Neural cell (in vitro differentiated cells): ENCODE measurements around the gene IER5L. TPM values are rescaled to one million over a fixed set of nuclear protein-coding genes. Genes with fewer than 3 reads are reported as not detected.

Source experiments
- H2AFZ ChIP-seq: fragments of 200-600, 300-800 bp; sonication (generic), shearing (Covaris generic); 2 replicates; pipeline ENCODE4 v1.6.0; 2014; ENCODE audit warnings: low read depth, mild to moderate bottlenecking, antibody characterized with exemption, low read length, moderate library complexity
- H3F3A ChIP-seq: fragments of 200-600 bp; shearing (Covaris generic); 2 replicates; pipeline ENCODE4 v1.6.1; 2016; ENCODE audit warnings: mild to moderate bottlenecking, moderate library complexity, mixed read lengths, antibody characterized with exemption, low read length; ENCODE audit not compliant: insufficient read depth, poor library complexity, severe bottlenecking
- H3K27ac ChIP-seq: fragments of 200-600, 300-800 bp; sonication (generic), shearing (Covaris generic); 2 replicates; pipeline ENCODE4 v1.5.1; 2014; ENCODE audit warnings: mild to moderate bottlenecking, low read length, moderate library complexity
- H3K27me3 ChIP-seq: fragments of 300-800, 200-600 bp; sonication (generic), shearing (Covaris generic); 2 replicates; pipeline ENCODE4 v1.6.0; 2014; ENCODE audit warnings: mild to moderate bottlenecking, low read depth, low read length, moderate library complexity; ENCODE audit not compliant: insufficient read depth
- H3K36me3 ChIP-seq: fragments of 300-800, 200-600 bp; sonication (generic), shearing (Covaris generic); 2 replicates; pipeline ENCODE4 v1.5.1; 2014; ENCODE audit warnings: mild to moderate bottlenecking, antibody characterized with exemption, low read length, moderate library complexity; ENCODE audit not compliant: insufficient read depth
- H3K4me2 ChIP-seq: fragments of 300-800, 200-600 bp; sonication (generic), shearing (Covaris generic); 2 replicates; pipeline ENCODE4 v1.6.0; 2014; ENCODE audit warnings: mild to moderate bottlenecking, low read length
- H3K4me3 ChIP-seq: fragments of 300-800, 200-600 bp; sonication (generic), shearing (Covaris generic); 2 replicates; pipeline ENCODE4 v1.5.1; 2014; ENCODE audit warnings: mild to moderate bottlenecking, low read length, moderate library complexity
- H3K79me2 ChIP-seq: fragments of 200-600 bp; shearing (Covaris generic); replicated peaks from 2 replicates; pipeline ENCODE4 v1.6.0; 2014; ENCODE audit warnings: mild to moderate bottlenecking, low read length, moderate library complexity; ENCODE audit not compliant: insufficient read depth
- H3K9ac ChIP-seq: fragments of 300-800, 200-600 bp; sonication (generic), shearing (Covaris generic); 2 replicates; pipeline ENCODE4 v1.6.1; 2016; ENCODE audit warnings: mild to moderate bottlenecking, low read length, mixed read lengths
- H3K9me2 ChIP-seq: fragments of 200-600 bp; shearing (Covaris generic); 2 replicates; pipeline ENCODE4 v1.6.1; 2016; ENCODE audit warnings: mild to moderate bottlenecking, low read length, mixed read lengths; ENCODE audit not compliant: insufficient read depth
- H3K9me3 ChIP-seq: fragments of 200-600, 300-800 bp; sonication (generic), shearing (Covaris generic); 2 replicates; pipeline ENCODE4 v1.6.1; 2016; ENCODE audit warnings: mild to moderate bottlenecking, mixed run types, low read length, moderate library complexity, mixed read lengths
- H4K20me1 ChIP-seq: fragments of 200-600 bp; shearing (Covaris generic); 2 replicates; pipeline ENCODE4 v1.6.1; 2016; ENCODE audit warnings: mild to moderate bottlenecking, mixed run types; ENCODE audit not compliant: insufficient read depth
- EP300 ChIP-seq: fragments of 450-650 bp; conservative IDR thresholded peaks from 2 replicates; pipeline ENCODE4 v1.6.1; 2014; ENCODE audit warnings: antibody characterized with exemption, mild to moderate bottlenecking, moderate library complexity; ENCODE audit not compliant: poor library complexity, severe bottlenecking
- EZH2 ChIP-seq: fragments of 200-600, 300-800 bp; shearing (Covaris generic), sonication (generic); IDR thresholded peaks from 2 replicates; pipeline ENCODE4 v1.6.1; 2014; ENCODE audit warnings: antibody characterized with exemption, low read length, borderline replicate concordance, mild to moderate bottlenecking; ENCODE audit not compliant: insufficient read depth, poor library complexity, severe bottlenecking
- MXI1 ChIP-seq: fragments of 450-650 bp; conservative IDR thresholded peaks from 2 replicates; pipeline ENCODE4 v1.6.1; 2014; ENCODE audit warnings: antibody characterized with exemption, mild to moderate bottlenecking; ENCODE audit not compliant: poor library complexity, severe bottlenecking
- POLR2AphosphoS5 ChIP-seq: IDR thresholded peaks from 2 replicates; pipeline ENCODE4 v1.6.1; 2012
- RAD21 ChIP-seq: fragments of 450-650 bp; conservative IDR thresholded peaks from 2 replicates; pipeline ENCODE4 v1.6.1; 2014; ENCODE audit warnings: antibody characterized with exemption, mild to moderate bottlenecking, moderate library complexity
- SMC3 ChIP-seq: fragments of 450-650 bp; conservative IDR thresholded peaks from 2 replicates; pipeline ENCODE4 v1.6.1; 2014; ENCODE audit warnings: antibody characterized with exemption, mild to moderate bottlenecking, moderate library complexity; ENCODE audit not compliant: poor library complexity
- TAF1 ChIP-seq: IDR thresholded peaks from 2 replicates; pipeline ENCODE4 v1.6.1; 2012; ENCODE audit warnings: low read depth
- polyA plus RNA-seq: library from polyadenylated mRNA; depleted of rRNA; stranded (reverse); fragments of >200 nt; gene quantifications from 2 replicates; pipeline ENCODE4 v1.2.3, GENCODE V29; 2014
- TF ChIP-seq, protein P1 (sequence below): fragments of 450-650 bp; IDR thresholded peaks from 2 replicates; pipeline ENCODE4 v1.5.1; 2014; ENCODE audit warnings: antibody characterized with exemption, mild to moderate bottlenecking, moderate library complexity; ENCODE audit not compliant: poor library complexity, severe bottlenecking
- TF ChIP-seq, protein P2 (sequence below): IDR thresholded peaks from 2 replicates; pipeline ENCODE4 v1.6.1; 2012; ENCODE audit warnings: borderline replicate concordance

IER5L gene
- polyA plus RNA-seq, 1 donor from 2014 or later: 20.8 TPM

DNA sequence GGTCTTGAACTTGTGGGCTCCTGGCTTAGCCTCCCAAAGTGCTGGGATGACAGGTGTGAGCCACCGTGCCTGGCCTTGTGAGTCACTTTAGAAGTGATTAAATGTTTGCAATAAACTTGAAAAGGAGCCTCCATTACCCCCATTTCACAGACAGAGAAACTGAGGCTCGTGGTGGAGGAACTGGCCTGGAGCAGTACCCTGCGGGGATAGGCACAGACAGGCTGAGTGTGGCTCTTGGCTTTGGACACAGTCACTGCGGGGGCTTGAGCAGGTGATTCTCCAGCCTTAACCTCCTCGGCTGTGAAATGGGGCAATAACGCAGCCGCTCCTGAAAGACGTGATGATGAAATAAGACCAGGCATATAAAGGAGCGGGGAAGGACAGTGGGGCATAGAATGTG, 40.9 kb upstream of the IER5L start:
- H3F3A ChIP-seq: no peaks in the 10 kb centered on the region
- TF ChIP-seq, protein P1, sequence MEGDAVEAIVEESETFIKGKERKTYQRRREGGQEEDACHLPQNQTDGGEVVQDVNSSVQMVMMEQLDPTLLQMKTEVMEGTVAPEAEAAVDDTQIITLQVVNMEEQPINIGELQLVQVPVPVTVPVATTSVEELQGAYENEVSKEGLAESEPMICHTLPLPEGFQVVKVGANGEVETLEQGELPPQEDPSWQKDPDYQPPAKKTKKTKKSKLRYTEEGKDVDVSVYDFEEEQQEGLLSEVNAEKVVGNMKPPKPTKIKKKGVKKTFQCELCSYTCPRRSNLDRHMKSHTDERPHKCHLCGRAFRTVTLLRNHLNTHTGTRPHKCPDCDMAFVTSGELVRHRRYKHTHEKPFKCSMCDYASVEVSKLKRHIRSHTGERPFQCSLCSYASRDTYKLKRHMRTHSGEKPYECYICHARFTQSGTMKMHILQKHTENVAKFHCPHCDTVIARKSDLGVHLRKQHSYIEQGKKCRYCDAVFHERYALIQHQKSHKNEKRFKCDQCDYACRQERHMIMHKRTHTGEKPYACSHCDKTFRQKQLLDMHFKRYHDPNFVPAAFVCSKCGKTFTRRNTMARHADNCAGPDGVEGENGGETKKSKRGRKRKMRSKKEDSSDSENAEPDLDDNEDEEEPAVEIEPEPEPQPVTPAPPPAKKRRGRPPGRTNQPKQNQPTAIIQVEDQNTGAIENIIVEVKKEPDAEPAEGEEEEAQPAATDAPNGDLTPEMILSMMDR: no peak
- no peaks in the 10 kb centered on the region for H3K36me3 ChIP-seq
- no peak overlapping the region for H3K9ac ChIP-seq
- no peaks in the 10 kb centered on the region for H4K20me1 ChIP-seq
- H3K9me3 ChIP-seq: no peaks in the 10 kb centered on the region
- H3K27ac ChIP-seq: no peak overlapping the region
- H3K4me2 ChIP-seq: no peak overlapping the region
- H3K9me2 ChIP-seq: no peaks in the 10 kb centered on the region
- H3K4me3 ChIP-seq: no peak overlapping the region
- no peak overlapping the region for H2AFZ ChIP-seq
- no peaks in the 10 kb centered on the region for H3K79me2 ChIP-seq
- no peaks in the 10 kb centered on the region for H3K27me3 ChIP-seq

DNA sequence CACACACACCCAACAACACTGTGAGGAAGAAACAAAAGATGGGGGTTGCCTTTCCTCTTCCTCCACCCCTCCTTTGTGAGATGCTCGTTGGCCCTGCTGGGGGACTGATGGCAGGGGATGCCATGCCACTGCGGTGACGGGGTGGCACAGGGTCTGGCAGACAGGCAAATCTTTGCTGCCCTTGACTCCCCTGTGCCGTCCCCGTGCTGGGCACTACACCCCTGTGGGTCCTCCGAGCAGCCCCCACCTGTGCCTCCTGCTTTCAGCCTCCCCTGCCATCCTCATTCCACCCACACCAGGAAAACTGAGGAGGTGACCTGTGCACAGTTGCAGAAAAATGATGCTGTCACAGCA, 40.2 kb upstream of the IER5L start:
- Histone ChIP-seq H3K9me2 (no peaks in the 10 kb centered on the region), H3K9me3 (no peaks in the 10 kb centered on the region), H3K4me3 (no peak overlapping the region), H2AFZ (no peak overlapping the region), H4K20me1 (no peaks in the 10 kb centered on the region), H3K36me3 (no peaks in the 10 kb centered on the region), H3K4me2 (no peak overlapping the region), H3F3A (no peaks in the 10 kb centered on the region), H3K79me2 (no peaks in the 10 kb centered on the region), H3K27ac (no peak overlapping the region), H3K27me3 (no peaks in the 10 kb centered on the region), H3K9ac (peak overlapping the region; percentile 1)
- TF ChIP-seq RAD21: no peak
- no peak for TF ChIP-seq SMC3
- no peak for TF ChIP-seq EP300
- TF ChIP-seq TAF1: no peak
- TF ChIP-seq, protein P2, sequence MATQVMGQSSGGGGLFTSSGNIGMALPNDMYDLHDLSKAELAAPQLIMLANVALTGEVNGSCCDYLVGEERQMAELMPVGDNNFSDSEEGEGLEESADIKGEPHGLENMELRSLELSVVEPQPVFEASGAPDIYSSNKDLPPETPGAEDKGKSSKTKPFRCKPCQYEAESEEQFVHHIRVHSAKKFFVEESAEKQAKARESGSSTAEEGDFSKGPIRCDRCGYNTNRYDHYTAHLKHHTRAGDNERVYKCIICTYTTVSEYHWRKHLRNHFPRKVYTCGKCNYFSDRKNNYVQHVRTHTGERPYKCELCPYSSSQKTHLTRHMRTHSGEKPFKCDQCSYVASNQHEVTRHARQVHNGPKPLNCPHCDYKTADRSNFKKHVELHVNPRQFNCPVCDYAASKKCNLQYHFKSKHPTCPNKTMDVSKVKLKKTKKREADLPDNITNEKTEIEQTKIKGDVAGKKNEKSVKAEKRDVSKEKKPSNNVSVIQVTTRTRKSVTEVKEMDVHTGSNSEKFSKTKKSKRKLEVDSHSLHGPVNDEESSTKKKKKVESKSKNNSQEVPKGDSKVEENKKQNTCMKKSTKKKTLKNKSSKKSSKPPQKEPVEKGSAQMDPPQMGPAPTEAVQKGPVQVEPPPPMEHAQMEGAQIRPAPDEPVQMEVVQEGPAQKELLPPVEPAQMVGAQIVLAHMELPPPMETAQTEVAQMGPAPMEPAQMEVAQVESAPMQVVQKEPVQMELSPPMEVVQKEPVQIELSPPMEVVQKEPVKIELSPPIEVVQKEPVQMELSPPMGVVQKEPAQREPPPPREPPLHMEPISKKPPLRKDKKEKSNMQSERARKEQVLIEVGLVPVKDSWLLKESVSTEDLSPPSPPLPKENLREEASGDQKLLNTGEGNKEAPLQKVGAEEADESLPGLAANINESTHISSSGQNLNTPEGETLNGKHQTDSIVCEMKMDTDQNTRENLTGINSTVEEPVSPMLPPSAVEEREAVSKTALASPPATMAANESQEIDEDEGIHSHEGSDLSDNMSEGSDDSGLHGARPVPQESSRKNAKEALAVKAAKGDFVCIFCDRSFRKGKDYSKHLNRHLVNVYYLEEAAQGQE: no peak
- TF ChIP-seq, protein P1: no peak
- TF ChIP-seq POLR2AphosphoS5: no peak
- no peak for TF ChIP-seq MXI1
- no peak for TF ChIP-seq EZH2
